ENCODE data around the gene CEP72.
"Not testable (repeated sequence)": the region's sequence is repeated elsewhere in the genome, so short reads cannot be mapped to it uniquely, and the experiment has no call there.

The CEP72 gene

GRCh38 chr5:677131-678101, 65.3 kb downstream of the CEP72 start:
- TF ChIP-seq CTCF (conservative IDR thresholded peaks at IDR 0.05; ENCODE audit: low read depth, low read length): no peak
- DNase-seq (ENCODE audit: low read depth): no peak
- no peak overlapping the region for H3K4me3 ChIP-seq (ENCODE audit: low read length)

- not testable (repeated sequence) for DNase-seq (ENCODE audit: low read depth); H3K4me3 ChIP-seq (ENCODE audit: low read length)
These were observed 66.4 kb downstream of the CEP72 start for GRCh38 chr5:678521-678920.

GRCh38 chr5:679166-679895, 67.2 kb downstream of the CEP72 start:
- DNase-seq (ENCODE audit: low read depth); H3K4me3 ChIP-seq (ENCODE audit: low read length): not testable (repeated sequence)

GRCh38 chr5:680118-680795, 68.1 kb downstream of the CEP72 start:
- not testable (repeated sequence) for H3K4me3 ChIP-seq (ENCODE audit: low read length); DNase-seq (ENCODE audit: low read depth)

- H3K4me3 ChIP-seq (ENCODE audit: low read length); DNase-seq (ENCODE audit: low read depth): not testable (repeated sequence)
These were observed 68.7 kb downstream of the CEP72 start for GRCh38 chr5:680836-681235.

- not testable (repeated sequence) for H3K4me3 ChIP-seq (ENCODE audit: low read length); DNase-seq (ENCODE audit: low read depth)
These were observed 69.4 kb downstream of the CEP72 start for GRCh38 chr5:681317-682191.

- not testable (repeated sequence) for DNase-seq (ENCODE audit: low read depth); H3K4me3 ChIP-seq (ENCODE audit: low read length)
These were observed 70.1 kb downstream of the CEP72 start for GRCh38 chr5:682216-682615.

GRCh38 chr5:682651-683358, 70.7 kb downstream of the CEP72 start:
- not testable (repeated sequence) for H3K4me3 ChIP-seq (ENCODE audit: low read length); DNase-seq (ENCODE audit: low read depth)

- H3K4me3 ChIP-seq (ENCODE audit: low read length): no peak overlapping the region
- TF ChIP-seq CTCF (conservative IDR thresholded peaks at IDR 0.05; ENCODE audit: low read depth, low read length): no peak
- no peak for DNase-seq (ENCODE audit: low read depth)
These were observed 71.7 kb downstream of the CEP72 start for GRCh38 chr5:683551-684481.
